A673 (cell line): ENCODE data around the gene FGGY. TPM values are rescaled to one million over a fixed set of nuclear protein-coding genes. Genes with fewer than 3 reads are reported as not detected.

Experiments used
- BruUV-seq: library from RNA; stranded (reverse); fragments of 400-500 nt; replicated peaks from 2 replicates; lab custom pipeline; 2021; lab: Mats Ljungman, UMichigan
- CTCF ChIA-PET: fragments of 300-600 bp; sonication (Branson Sonifier 250); formaldehyde crosslinking; loops from one replicate; lab custom pipeline; 2022; ENCODE audit warnings: antibody characterized with exemption; lab: Charles Lee
- POLR2A ChIA-PET: fragments of 300-600 bp; sonication (Branson Sonifier 250); formaldehyde crosslinking; loops from one replicate; lab custom pipeline; 2022; ENCODE audit warnings: antibody characterized with exemption; ENCODE audit not compliant: low non-redundant PET; lab: Charles Lee
- DNase-seq: peaks from one replicate; pipeline ENCODE4 v3.0.0-alpha.2; 2015; ENCODE audit warnings: low spot score
- H3K27ac ChIP-seq: fragments of 200-600 bp; sonication (generic); 2 replicates; pipeline ENCODE4 v1.5.1; 2016; ENCODE audit warnings: mixed run types, low read depth, mild to moderate bottlenecking, mixed read lengths, antibody characterized with exemption, low read length; ENCODE audit not compliant: poor library complexity, severe bottlenecking
- H3K27me3 ChIP-seq: fragments of 200-600 bp; sonication (generic); replicated peaks from 2 replicates; pipeline ENCODE4 v1.6.1; 2017; ENCODE audit warnings: mixed run types, low read depth, mild to moderate bottlenecking, mixed read lengths, antibody characterized with exemption, low read length; ENCODE audit not compliant: insufficient read depth, poor library complexity
- H3K36me3 ChIP-seq: fragments of 200-600 bp; sonication (generic); 2 replicates; pipeline ENCODE4 v1.6.1; 2016; ENCODE audit warnings: mixed run types, mild to moderate bottlenecking, mixed read lengths, antibody characterized with exemption, low read length; ENCODE audit not compliant: insufficient read depth, poor library complexity, severe bottlenecking
- H3K4me1 ChIP-seq: fragments of 200-600 bp; sonication (generic); 2 replicates; pipeline ENCODE4 v1.6.1; 2017; ENCODE audit warnings: mixed run types, mild to moderate bottlenecking, mixed read lengths, antibody characterized with exemption, low read length; ENCODE audit not compliant: insufficient read depth, poor library complexity, severe bottlenecking
- H3K4me3 ChIP-seq: fragments of 200-600 bp; sonication (generic); 2 replicates; pipeline ENCODE4 v1.5.1; 2016; ENCODE audit warnings: low read depth, mixed run types, mild to moderate bottlenecking, mixed read lengths, low read length; ENCODE audit not compliant: poor library complexity, severe bottlenecking
- H3K9me3 ChIP-seq: fragments of 200-600 bp; sonication (generic); 2 replicates; pipeline ENCODE4 v1.6.1; 2016; ENCODE audit warnings: mixed run types, low read depth, mild to moderate bottlenecking, mixed read lengths, antibody characterized with exemption, low read length; ENCODE audit not compliant: poor library complexity, severe bottlenecking
- EZH2 ChIP-seq: fragments of 200-600 bp; sonication (generic); IDR thresholded peaks from 2 replicates; pipeline ENCODE4 v1.6.1; 2017; ENCODE audit warnings: borderline replicate concordance, low read depth, mild to moderate bottlenecking, mixed read lengths, antibody characterized with exemption, low read length; ENCODE audit not compliant: poor library complexity, severe bottlenecking
- intact Hi-C: fragments of 100-400 bp; cut with micrococcal nuclease; formaldehyde crosslinking; loops from one replicate; pipeline ENCODE4 v1.10.0; 2022; ENCODE audit not compliant: unreplicated experiment
- total RNA-seq: library from RNA; stranded (reverse); gene quantifications from 2 replicates; pipeline ENCODE4 v1.2.3, GENCODE V29; 2021
- TF ChIP-seq, protein P1 (sequence below): fragments of 300-800, 200-600 bp; sonication (generic); conservative IDR thresholded peaks from 2 replicates; pipeline ENCODE4 v1.5.1; 2017; ENCODE audit warnings: low read depth, mild to moderate bottlenecking, antibody characterized with exemption, low read length, moderate library complexity, mixed read lengths

Gene FGGY
- total RNA-seq, 1 experiment from 2014 or later: 2.6 TPM

DNA sequence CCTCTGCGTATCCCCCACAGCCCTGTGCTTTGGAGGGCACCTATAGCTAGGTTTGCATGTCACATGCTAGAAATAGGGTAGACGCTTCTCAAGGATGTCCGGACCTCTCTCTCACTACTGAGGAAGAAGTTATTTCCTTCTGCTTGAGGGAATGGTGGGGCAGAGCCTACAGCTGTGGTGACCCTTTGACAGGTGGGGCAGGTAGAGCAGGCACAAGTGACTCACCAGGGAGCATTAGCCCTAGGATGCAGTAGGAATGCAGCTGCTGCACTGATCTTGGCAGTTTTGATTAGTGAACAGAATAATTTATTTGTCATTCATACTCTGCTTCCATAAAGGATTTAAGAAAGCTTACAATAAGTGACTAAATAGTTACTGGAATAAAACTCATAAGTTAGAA lies 388.2 kb downstream of the FGGY start:
- H3K27me3 ChIP-seq: no peaks in the 10 kb centered on the region
- CTCF ChIA-PET: no interaction called here
- intact Hi-C loops: no loop called here

DNA sequence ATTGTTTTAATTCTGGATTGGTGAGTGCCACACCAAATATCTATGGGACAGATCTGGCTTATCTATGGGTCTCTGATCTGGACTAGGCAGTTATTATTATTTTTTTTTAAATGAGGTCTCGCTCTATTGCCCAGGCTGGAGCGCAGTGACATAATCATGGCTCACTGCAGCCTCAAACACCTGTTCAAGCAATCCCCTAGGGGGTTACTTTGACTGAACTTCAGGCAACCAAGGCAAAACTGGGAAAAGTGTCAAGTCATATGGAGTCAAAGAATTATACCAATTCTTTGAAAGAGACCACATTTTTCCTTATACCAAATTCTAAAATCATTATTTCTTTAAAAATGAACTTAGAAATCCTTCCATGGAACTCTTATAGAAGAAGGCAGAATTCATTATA lies 388.8 kb downstream of the FGGY start:
- H3K4me3 ChIP-seq: no peak overlapping the region
- CTCF ChIA-PET: no interaction called here
- no peaks in the 10 kb centered on the region for H3K36me3 ChIP-seq
- intact Hi-C loops: no loop called here
- no peaks in the 10 kb centered on the region for H3K27me3 ChIP-seq
- H3K27ac ChIP-seq: no peak overlapping the region
- TF ChIP-seq, protein P1, sequence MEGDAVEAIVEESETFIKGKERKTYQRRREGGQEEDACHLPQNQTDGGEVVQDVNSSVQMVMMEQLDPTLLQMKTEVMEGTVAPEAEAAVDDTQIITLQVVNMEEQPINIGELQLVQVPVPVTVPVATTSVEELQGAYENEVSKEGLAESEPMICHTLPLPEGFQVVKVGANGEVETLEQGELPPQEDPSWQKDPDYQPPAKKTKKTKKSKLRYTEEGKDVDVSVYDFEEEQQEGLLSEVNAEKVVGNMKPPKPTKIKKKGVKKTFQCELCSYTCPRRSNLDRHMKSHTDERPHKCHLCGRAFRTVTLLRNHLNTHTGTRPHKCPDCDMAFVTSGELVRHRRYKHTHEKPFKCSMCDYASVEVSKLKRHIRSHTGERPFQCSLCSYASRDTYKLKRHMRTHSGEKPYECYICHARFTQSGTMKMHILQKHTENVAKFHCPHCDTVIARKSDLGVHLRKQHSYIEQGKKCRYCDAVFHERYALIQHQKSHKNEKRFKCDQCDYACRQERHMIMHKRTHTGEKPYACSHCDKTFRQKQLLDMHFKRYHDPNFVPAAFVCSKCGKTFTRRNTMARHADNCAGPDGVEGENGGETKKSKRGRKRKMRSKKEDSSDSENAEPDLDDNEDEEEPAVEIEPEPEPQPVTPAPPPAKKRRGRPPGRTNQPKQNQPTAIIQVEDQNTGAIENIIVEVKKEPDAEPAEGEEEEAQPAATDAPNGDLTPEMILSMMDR: no peak
- TF ChIP-seq EZH2: no peak
- POLR2A ChIA-PET: no interaction called here
- no TSS peak for BruUV-seq
- no peaks in the 10 kb centered on the region for H3K9me3 ChIP-seq
- H3K4me1 ChIP-seq: no peaks in the 10 kb centered on the region
- no peak for DNase-seq

More for the DNA sequence above, 388.2 kb downstream of the FGGY start:
- no peak overlapping the region for H3K4me3 ChIP-seq
- DNase-seq: no peak
- POLR2A ChIA-PET: no interaction called here
- no peaks in the 10 kb centered on the region for H3K4me1 ChIP-seq
- H3K27ac ChIP-seq: no peak overlapping the region
- TF ChIP-seq, protein P1: no peak
- TF ChIP-seq EZH2: no peak
- no peaks in the 10 kb centered on the region for H3K9me3 ChIP-seq
- no peaks in the 10 kb centered on the region for H3K36me3 ChIP-seq
- BruUV-seq: no TSS peak

DNA sequence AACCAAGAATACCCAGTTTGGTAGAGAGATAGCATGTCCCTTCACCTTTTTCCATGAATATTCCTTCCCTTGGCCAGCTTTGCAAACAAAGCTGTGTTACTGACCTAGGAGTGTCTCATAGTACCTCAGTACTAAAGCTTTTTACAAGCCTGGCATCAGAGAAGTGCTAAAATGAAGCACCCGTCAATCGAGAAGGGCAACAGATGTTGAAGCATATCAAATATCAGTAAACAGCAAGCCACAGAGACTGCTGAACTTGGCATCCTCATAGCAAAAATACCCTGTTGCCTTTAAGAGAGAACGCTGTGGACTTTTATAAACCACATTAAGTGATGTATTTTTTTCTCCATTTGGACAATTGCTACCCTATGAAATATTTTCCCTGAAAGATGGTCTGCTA lies 389.3 kb downstream of the FGGY start:
- no peaks in the 10 kb centered on the region for H3K4me1 ChIP-seq
- no peaks in the 10 kb centered on the region for H3K36me3 ChIP-seq
- ChIA-PET POLR2A (no interaction called here), CTCF (no interaction called here)
- intact Hi-C loops: no loop called here
- H3K27ac ChIP-seq: no peak overlapping the region
- no peaks in the 10 kb centered on the region for H3K27me3 ChIP-seq
- H3K9me3 ChIP-seq: no peaks in the 10 kb centered on the region
- no peak for DNase-seq
- H3K4me3 ChIP-seq: no peak overlapping the region
- TF ChIP-seq EZH2: no peak
- TF ChIP-seq, protein P1: no peak
- no TSS peak for BruUV-seq
